Ascending aorta (tissue), 2 donors: ENCODE measurements around the gene ERMARD. TPM values are rescaled to one million over a fixed set of nuclear protein-coding genes. Genes with fewer than 3 reads are reported as not detected.
A peak's percentile ranks its signal among the peaks of the same experiment; 100 is the strongest.

Experiments
- DNase-seq, 2 donors: peaks; one replicate each; pipeline ENCODE4 v3.0.0-alpha.2; 2019; ENCODE audit warnings: low spot score in 2 of 2
- H3K27ac ChIP-seq, 2 donors: fragments of 200-600 bp; sonication (generic); one replicate each; pipeline ENCODE4 v1.5.1; 2016 to 2017; ENCODE audit warnings: mild to moderate bottlenecking in 1 of 2
- H3K27me3 ChIP-seq: fragments of 200-600 bp; sonication (generic); one replicate; pipeline ENCODE4 v1.5.1; 2017
- H3K36me3 ChIP-seq, 2 donors: fragments of 200-600 bp; sonication (generic); one replicate each; pipeline ENCODE4 v1.5.1; 2016
- H3K4me1 ChIP-seq, 2 donors: fragments of 200-600 bp; sonication (generic); one replicate each; pipeline ENCODE4 v1.5.1; 2016 to 2017; ENCODE audit warnings: mild to moderate bottlenecking in 1 of 2
- H3K4me3 ChIP-seq, 2 donors: fragments of 200-600 bp; sonication (generic); one replicate each; pipeline ENCODE4 v1.5.1; 2016 to 2017; ENCODE audit warnings: mild to moderate bottlenecking in 1 of 2
- H3K9me3 ChIP-seq, 2 donors: fragments of 200-600 bp; sonication (generic); one replicate each; pipeline ENCODE4 v1.5.1; 2016
- CTCF ChIP-seq, 3 experiments: fragments of 200-600 bp in 2 of 3; fragments of 450-650 bp in 1 of 3; sonication (generic) in 2 of 3; IDR thresholded peaks; one replicate each; pipeline ENCODE4 v1.5.1; 2016 to 2019; ENCODE audit warnings: antibody characterized with exemption in 3 of 3, mild to moderate bottlenecking in 1 of 3, moderate library complexity in 1 of 3
- intact Hi-C: fragments of 100-400 bp; cut with DNase I; formaldehyde crosslinking; loops from one replicate; pipeline ENCODE4 v1.15.1; 2023
- total RNA-seq: library from RNA; depleted of rRNA; stranded (reverse); fragments of >200 nt; gene quantifications from one replicate; pipeline ENCODE4 v1.1.0, GENCODE V29; 2016

Gene ERMARD
- total RNA-seq, 1 donor from 2014 or later = 4.0 TPM

DNA sequence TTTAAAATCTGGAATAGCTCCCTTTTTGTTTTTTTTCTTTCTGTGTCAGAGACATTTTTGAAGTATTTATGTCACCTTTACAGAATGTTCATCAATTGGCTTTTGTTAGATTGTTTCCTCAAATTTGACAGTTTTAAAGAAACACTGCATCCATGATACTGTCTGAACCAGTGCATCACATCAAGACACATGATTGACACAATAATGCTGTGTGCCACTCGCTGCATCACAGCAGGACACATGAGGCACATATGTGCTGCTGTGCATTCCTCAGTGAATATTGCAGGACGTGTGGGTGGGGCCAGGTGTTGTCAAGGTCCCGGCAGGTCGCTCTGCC lies 37.4 kb downstream of the ERMARD start:
- intact Hi-C loops = no loop called here
- H3K4me3 ChIP-seq = no peak overlapping the region
- no peak for TF ChIP-seq CTCF (IDR thresholded peaks at IDR 0.05)
- no peaks in the 10 kb centered on the region for H3K9me3 ChIP-seq
- no peaks in the 10 kb centered on the region for H3K27me3 ChIP-seq
- no peaks in the 10 kb centered on the region for H3K36me3 ChIP-seq
- H3K27ac ChIP-seq = no peak overlapping the region
- DNase-seq = no peak
- H3K4me1 ChIP-seq = peaks cover 0 to 5% of the 10 kb centered on the region in 2 donors

DNA sequence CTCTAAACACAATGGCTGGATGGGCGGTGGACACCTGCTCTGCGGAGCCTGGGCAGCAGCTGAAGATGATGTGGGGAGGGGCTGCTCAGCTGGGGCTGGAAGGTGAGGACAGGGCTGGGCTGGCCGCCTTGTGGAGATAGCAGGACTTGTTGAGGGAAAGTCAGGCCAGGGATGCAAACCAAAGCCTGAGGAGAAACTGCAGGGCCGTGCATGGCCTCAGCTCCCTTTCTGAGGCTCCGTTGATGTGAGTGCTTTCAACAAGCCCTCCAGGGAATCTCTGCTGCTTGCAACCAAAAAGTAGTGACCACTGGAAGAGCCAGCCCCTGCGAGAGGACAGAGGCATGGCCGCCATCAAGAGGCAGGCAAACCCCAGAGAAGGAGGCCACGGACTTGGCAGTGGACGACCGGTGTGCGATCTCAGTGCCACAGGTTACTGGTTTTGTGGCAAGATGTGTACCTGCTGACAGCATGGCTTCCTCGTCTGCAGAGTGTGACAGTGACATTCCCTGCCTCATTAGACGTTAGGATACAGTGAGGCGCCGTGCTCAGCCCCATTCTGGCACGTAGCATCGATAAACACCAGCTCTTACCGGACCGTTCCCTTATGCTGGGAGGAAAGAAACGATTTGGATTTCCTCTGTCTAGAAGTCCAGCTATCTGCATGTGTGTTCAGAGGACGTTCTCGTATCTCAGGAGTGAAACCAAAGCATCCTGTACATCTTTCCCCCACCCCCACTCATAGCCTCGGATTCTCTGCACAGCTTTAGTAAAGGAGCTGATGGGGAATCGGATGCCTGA lies 37.9 kb downstream of the ERMARD start:
- H3K36me3 ChIP-seq = no peaks in the 10 kb centered on the region
- H3K4me3 ChIP-seq = peak overlapping the region; percentile 63 to 69
- DNase-seq = peak in 1 of 2 donors; percentile 42
- peaks cover 0 to 5% of the 10 kb centered on the region in 2 donors for H3K4me1 ChIP-seq
- no peak for TF ChIP-seq CTCF (IDR thresholded peaks at IDR 0.05)
- H3K27me3 ChIP-seq = no peaks in the 10 kb centered on the region
- H3K27ac ChIP-seq = no peak overlapping the region
- intact Hi-C loops = no loop called here
- H3K9me3 ChIP-seq = no peaks in the 10 kb centered on the region

DNA sequence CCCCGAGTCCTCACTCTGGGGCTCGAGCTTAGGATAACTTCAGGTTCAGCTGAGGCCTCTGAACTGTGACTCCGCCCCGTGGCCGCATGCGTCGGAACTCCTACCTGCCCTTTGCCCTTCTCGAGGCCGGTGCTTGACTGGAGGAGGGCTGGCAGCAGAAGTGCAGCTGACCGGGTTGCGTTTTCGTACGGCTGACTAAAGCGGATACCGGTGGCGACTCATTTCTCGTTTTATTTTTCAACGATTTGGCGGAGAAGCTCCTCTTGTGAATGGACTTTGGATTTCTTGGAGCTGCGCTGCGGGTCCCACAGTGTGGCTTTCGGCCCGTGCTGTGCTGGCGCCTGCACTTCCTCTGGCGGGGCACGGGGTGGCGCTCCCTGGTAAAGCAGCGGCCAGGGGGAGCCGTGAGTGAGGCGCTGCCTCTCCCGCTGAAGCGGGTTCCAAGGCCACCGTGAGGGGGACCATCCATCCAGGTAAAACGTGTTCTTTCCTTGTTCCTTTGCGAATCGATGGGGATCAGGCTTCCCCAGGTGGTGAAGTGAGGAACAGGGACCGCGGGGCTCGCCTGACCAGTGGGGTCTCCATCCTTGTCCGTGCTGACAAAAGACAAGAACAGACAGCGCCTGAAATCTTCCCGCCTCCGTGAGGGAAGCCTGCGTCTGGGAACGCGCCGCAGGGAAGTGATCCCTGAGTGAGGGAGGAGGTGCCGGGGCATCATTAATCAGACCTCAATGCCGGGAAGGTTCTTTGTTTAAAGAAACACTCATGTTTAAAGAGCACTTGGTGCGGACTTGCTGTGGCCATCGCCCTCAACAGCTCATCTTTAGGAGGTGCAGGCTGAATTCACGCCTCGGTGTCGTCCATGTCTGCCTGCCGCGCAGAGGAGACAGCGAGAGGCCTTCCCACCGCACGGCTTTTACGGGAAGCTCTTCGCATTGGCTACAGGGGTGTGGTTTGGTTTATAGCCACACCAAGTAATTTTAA lies 38.8 kb downstream of the ERMARD start:
- Histone ChIP-seq H3K36me3 (no peaks in the 10 kb centered on the region), H3K9me3 (no peaks in the 10 kb centered on the region), H3K27ac (peak overlapping the region; percentile 24 to 59), H3K4me1 (peaks cover 0 to 5% of the 10 kb centered on the region in 2 donors), H3K4me3 (peak overlapping the region; percentile 63 to 69), H3K27me3 (no peaks in the 10 kb centered on the region)
- DNase-seq = peak in 1 of 2 donors; percentile 80
- intact Hi-C loops = loop anchor here (2.0 kb wide), 1 partner anchor 741 kb away; no protein-coding TSS in a partner anchor
- TF ChIP-seq CTCF (IDR thresholded peaks at IDR 0.05) = peak; percentile 93 to 100 (median 99)

- no peak for TF ChIP-seq CTCF (IDR thresholded peaks at IDR 0.05)
- Histone ChIP-seq H3K4me1 (peaks cover 0 to 5% of the 10 kb centered on the region in 2 donors), H3K4me3 (no peak overlapping the region), H3K27ac (no peak overlapping the region), H3K36me3 (no peaks in the 10 kb centered on the region), H3K9me3 (no peaks in the 10 kb centered on the region), H3K27me3 (no peaks in the 10 kb centered on the region)
- intact Hi-C loops = loop anchor here (2.0 kb wide), 1 partner anchor 739 kb away; no protein-coding TSS in a partner anchor
- DNase-seq = peak in 1 of 2 donors; percentile 11
Measured at GRCh38 chr6:169791721-169792131, 40.3 kb downstream of the ERMARD start.

DNA sequence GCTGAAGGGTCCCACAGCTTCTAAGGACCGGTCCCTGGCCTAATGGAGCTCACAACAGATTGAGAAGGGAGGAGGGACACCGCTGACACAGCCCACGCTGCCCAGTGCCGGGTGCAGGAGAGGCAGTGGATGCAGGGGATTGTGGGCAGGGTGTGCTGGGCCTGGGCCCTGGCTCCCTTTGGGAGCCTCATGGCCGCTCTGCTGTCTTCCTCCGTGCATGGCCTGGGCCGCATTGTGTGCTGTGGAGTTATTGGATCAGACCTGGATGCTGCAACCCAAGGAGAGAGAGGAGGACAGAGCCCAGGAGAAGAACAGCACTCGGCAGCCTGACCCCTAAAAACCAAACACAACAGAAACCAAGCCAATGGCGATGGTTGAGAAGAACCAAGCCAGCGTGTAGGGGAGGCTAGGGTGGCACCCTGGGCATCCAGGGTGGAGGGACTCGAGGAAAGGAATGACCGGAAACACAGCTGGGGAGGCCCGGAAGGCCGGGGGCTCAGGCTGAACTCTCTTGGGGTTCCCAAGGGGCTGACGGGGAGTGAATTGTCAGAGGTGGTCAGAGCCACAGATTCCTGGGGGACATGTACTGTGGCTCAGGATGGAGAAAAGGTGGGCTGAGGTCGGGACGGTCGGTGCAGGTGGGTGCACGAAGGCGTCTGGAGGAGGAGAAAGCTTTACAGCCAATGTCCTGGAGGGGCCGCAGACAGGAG lies 41.0 kb downstream of the ERMARD start:
- no peaks in the 10 kb centered on the region for H3K36me3 ChIP-seq
- H3K27ac ChIP-seq = no peak overlapping the region
- intact Hi-C loops = no loop called here
- H3K4me1 ChIP-seq = peaks cover 0 to 5% of the 10 kb centered on the region in 2 donors
- TF ChIP-seq CTCF (IDR thresholded peaks at IDR 0.05) = no peak
- no peak overlapping the region for H3K4me3 ChIP-seq
- no peaks in the 10 kb centered on the region for H3K9me3 ChIP-seq
- peak in 1 of 2 donors; percentile 52 for DNase-seq
- no peaks in the 10 kb centered on the region for H3K27me3 ChIP-seq
